Transverse colon (tissue), 4 donors: Measurements from ENCODE around the gene PLXND1. TPM values are rescaled to one million over a fixed set of nuclear protein-coding genes. Genes with fewer than 3 reads are reported as not detected.

Experiments
- DNase-seq: peaks from one replicate; pipeline ENCODE4 v3.0.0-alpha.2; 2019
- H3K27ac ChIP-seq, 4 donors: fragments of 200-600 bp; sonication (generic); 2 replicates each; pipeline ENCODE4 v1.5.1; 2016 to 2018; ENCODE audit warnings: inconsistent platforms in 4 of 4
- H3K27me3 ChIP-seq: fragments of 200-600 bp; sonication (generic); 2 replicates; pipeline ENCODE4 v1.5.1; 2017; ENCODE audit warnings: inconsistent platforms
- H3K36me3 ChIP-seq, 4 donors: fragments of 200-600 bp; sonication (generic); 2 replicates each; pipeline ENCODE4 v1.5.1; 2017 to 2019; ENCODE audit warnings: inconsistent platforms in 4 of 4
- H3K4me1 ChIP-seq, 4 donors: fragments of 200-600 bp; sonication (generic); 2 replicates each; pipeline ENCODE4 v1.5.1; 2017 to 2020; ENCODE audit warnings: inconsistent platforms in 4 of 4
- H3K4me3 ChIP-seq, 4 donors: fragments of 200-600 bp; sonication (generic); 1 replicate in 1 of 4; 2 replicates in 3 of 4; pipeline versions ENCODE4 v1.5.1 to v1.6.1; 2017 to 2019; ENCODE audit warnings: inconsistent platforms in 4 of 4
- H3K9me3 ChIP-seq, 2 donors: fragments of 200-600 bp; sonication (generic); 2 replicates each; pipeline ENCODE4 v1.5.1; 2017 to 2019; ENCODE audit warnings: inconsistent platforms in 2 of 2
- EP300 ChIP-seq: sonication (generic); formaldehyde crosslinking; IDR thresholded peaks from one replicate; pipeline ENCODE4 v1.6.1; 2017; ENCODE audit warnings: antibody characterized with exemption, low read depth
- POLR2A ChIP-seq: fragments of 450-650 bp; IDR thresholded peaks from one replicate; pipeline ENCODE4 v1.6.1; 2016; ENCODE audit warnings: antibody characterized with exemption, mild to moderate bottlenecking, moderate library complexity
- POLR2AphosphoS5 ChIP-seq, 3 donors: sonication (generic); formaldehyde crosslinking; IDR thresholded peaks; one replicate each; pipeline ENCODE4 v1.6.1; 2016; ENCODE audit warnings: antibody characterized with exemption in 3 of 3
- WGBS, 2 donors: methylation state at CpG; one replicate each; pipeline ENCODE4 v1.1.5; 2018; ENCODE audit warnings: low coverage in 1 of 2; 5-methylcytosine and 5-hydroxymethylcytosine counted together
- in situ Hi-C, 4 donors: fragments of 200-750 bp; cut with MboI; loops; one replicate each; pipeline versions ENCODE4 v1.15.0 to v1.15.1; 2017; ENCODE audit warnings: low sequenced_read_pairs in 3 of 4, low pct_ligation_motif_present in 1 of 4, low pct_unique_long_range_greater_than_20kb in 1 of 4
- intact Hi-C: fragments of 100-400 bp; cut with DNase I; formaldehyde crosslinking; loops from one replicate; pipeline ENCODE4 v1.15.1; 2023; ENCODE audit warnings: low total_unique reads
- total RNA-seq, 4 donors: library from RNA; depleted of rRNA; stranded (reverse); fragments of >200 nt; gene quantifications; one replicate each; pipeline ENCODE4 v1.1.0, GENCODE V29; 2016
- TF ChIP-seq, protein P1 (sequence below), 5 experiments: fragments of 200-600 bp in 3 of 5; fragments of 450-650 bp in 2 of 5; sonication (generic) in 3 of 5; IDR thresholded peaks; 1 replicate in 2 of 5; 2 replicates in 3 of 5; pipeline ENCODE4 v1.5.1; 2016 to 2017; ENCODE audit warnings: antibody characterized with exemption in 5 of 5, inconsistent platforms in 3 of 5, mild to moderate bottlenecking in 2 of 5, moderate library complexity in 1 of 5

PLXND1 gene
- total RNA-seq, 4 donors from 2014 or later = 26.4 to 71.8 (median 35.8) TPM

DNA sequence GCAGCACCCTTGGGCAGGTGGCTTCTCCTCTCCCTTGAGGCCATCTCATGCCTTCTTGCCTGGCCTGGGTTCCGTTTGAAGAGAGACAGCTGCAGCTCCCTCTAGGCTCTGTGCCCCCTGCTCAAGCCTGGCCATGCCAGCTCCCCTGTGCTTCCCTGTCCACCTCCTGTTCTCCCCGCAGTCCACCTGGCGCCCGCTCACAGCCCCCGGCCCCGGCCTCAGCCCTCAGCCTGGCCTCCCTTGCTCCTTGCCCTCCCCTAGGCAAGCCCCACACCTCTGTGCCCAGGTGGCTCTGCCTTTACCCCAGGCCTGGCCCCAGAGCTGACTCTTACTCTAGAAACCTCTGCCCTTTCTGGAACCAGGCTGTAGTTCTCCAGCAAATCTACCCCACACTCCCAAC lies 91.9 kb downstream of the PLXND1 start:
- Histone ChIP-seq H3K27me3 (no peaks in the 10 kb centered on the region), H3K4me1 (no peaks in the 10 kb centered on the region), H3K27ac (no peak overlapping the region), H3K4me3 (no peak overlapping the region), H3K36me3 (no peaks in the 10 kb centered on the region), H3K9me3 (no peaks in the 10 kb centered on the region)
- no peak for DNase-seq
- 82% methylated on average over 6 of the region's 6 CpGs; no CpG with 5 or more reads in 1 of the 2 donors for WGBS, 2 donors
- TF ChIP-seq, protein P1, sequence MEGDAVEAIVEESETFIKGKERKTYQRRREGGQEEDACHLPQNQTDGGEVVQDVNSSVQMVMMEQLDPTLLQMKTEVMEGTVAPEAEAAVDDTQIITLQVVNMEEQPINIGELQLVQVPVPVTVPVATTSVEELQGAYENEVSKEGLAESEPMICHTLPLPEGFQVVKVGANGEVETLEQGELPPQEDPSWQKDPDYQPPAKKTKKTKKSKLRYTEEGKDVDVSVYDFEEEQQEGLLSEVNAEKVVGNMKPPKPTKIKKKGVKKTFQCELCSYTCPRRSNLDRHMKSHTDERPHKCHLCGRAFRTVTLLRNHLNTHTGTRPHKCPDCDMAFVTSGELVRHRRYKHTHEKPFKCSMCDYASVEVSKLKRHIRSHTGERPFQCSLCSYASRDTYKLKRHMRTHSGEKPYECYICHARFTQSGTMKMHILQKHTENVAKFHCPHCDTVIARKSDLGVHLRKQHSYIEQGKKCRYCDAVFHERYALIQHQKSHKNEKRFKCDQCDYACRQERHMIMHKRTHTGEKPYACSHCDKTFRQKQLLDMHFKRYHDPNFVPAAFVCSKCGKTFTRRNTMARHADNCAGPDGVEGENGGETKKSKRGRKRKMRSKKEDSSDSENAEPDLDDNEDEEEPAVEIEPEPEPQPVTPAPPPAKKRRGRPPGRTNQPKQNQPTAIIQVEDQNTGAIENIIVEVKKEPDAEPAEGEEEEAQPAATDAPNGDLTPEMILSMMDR (IDR thresholded peaks at IDR 0.05) = no peak
- TF ChIP-seq POLR2A (no peak), POLR2AphosphoS5 (IDR thresholded peaks at IDR 0.05) (no peak), EP300 (no peak)
- in situ Hi-C loops = no loop called here
- intact Hi-C loops = no loop called here

DNA sequence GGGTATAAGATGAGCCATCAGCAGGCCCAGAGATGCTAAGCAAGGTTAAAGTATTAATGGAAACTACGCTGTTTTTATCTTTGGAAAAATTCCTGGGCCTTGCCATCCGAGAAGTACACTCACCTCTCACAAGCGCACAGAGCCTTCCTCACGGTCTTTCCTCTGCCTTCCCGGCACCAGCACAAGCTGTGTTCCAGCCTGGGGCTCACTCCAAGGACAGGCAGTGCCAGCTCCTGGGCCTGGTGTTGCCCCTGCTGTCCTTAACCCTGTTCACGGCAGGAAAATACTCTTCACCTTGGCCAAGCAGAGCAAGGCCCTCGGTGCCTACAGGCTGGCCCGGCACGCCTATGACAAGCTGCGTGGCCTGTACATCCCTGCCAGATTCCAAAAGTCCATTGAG lies 92.4 kb downstream of the PLXND1 start:
- Histone ChIP-seq H3K9me3 (no peaks in the 10 kb centered on the region), H3K27ac (no peak overlapping the region), H3K27me3 (no peaks in the 10 kb centered on the region), H3K4me3 (no peak overlapping the region), H3K4me1 (no peaks in the 10 kb centered on the region), H3K36me3 (no peaks in the 10 kb centered on the region)
- in situ Hi-C loops = no loop called here
- no peak for DNase-seq
- WGBS, 2 donors = 94% methylated on average over 10 of the region's 10 CpGs; no CpG with 5 or more reads in 1 of the 2 donors
- intact Hi-C loops = no loop called here
- no peak for TF ChIP-seq POLR2A
- TF ChIP-seq POLR2AphosphoS5 (IDR thresholded peaks at IDR 0.05) = no peak
- TF ChIP-seq, protein P1 (IDR thresholded peaks at IDR 0.05) = no peak
- no peak for TF ChIP-seq EP300

- in situ Hi-C loops = no loop called here
- no peaks in the 10 kb centered on the region for H3K9me3 ChIP-seq
- intact Hi-C loops = no loop called here
- DNase-seq = no peak
- H3K27me3 ChIP-seq = no peaks in the 10 kb centered on the region
- H3K4me3 ChIP-seq = no peak overlapping the region
- no peak overlapping the region for H3K27ac ChIP-seq
- 91 to 94% methylated on average over 5 to 8 of the region's 8 CpGs for WGBS, 2 donors
- TF ChIP-seq POLR2A (no peak), EP300 (no peak), POLR2AphosphoS5 (IDR thresholded peaks at IDR 0.05) (no peak)
- TF ChIP-seq, protein P1 (IDR thresholded peaks at IDR 0.05) = no peak
- no peaks in the 10 kb centered on the region for H3K4me1 ChIP-seq
- H3K36me3 ChIP-seq = no peaks in the 10 kb centered on the region
Observed at GRCh38 chr3:129513705-129514104, 92.8 kb downstream of the PLXND1 start.

- in situ Hi-C loops (no loop called here), intact Hi-C loops (no loop called here)
- Histone ChIP-seq H3K4me1 (no peaks in the 10 kb centered on the region), H3K9me3 (no peaks in the 10 kb centered on the region), H3K27ac (no peak overlapping the region), H3K27me3 (no peaks in the 10 kb centered on the region), H3K36me3 (no peaks in the 10 kb centered on the region), H3K4me3 (no peak overlapping the region)
- no peak for DNase-seq
- TF ChIP-seq EP300 (no peak), POLR2A (no peak), POLR2AphosphoS5 (IDR thresholded peaks at IDR 0.05) (no peak)
- TF ChIP-seq, protein P1 (IDR thresholded peaks at IDR 0.05) = no peak
Observed at GRCh38 chr3:129512595-129512994, 93.9 kb downstream of the PLXND1 start.
